OCI-M1 (cell line): ENCODE data around the gene TENM4.

ENCODE experiments used
- DNase-seq: peaks from one replicate; lab custom pipeline; 2025; lab: John Stamatoyannopoulos, UW

TENM4 gene

GRCh38 chr11:79084382-79084781, 356.4 kb downstream of the TENM4 start:
- DNase-seq, result no peak

- no peak for DNase-seq
These were observed 357.5 kb downstream of the TENM4 start for GRCh38 chr11:79083352-79083751.

GRCh38 chr11:79082907-79083306, 357.9 kb downstream of the TENM4 start:
- DNase-seq, result no peak

GRCh38 chr11:79082280-79082679, 358.6 kb downstream of the TENM4 start:
- no peak for DNase-seq

DNA sequence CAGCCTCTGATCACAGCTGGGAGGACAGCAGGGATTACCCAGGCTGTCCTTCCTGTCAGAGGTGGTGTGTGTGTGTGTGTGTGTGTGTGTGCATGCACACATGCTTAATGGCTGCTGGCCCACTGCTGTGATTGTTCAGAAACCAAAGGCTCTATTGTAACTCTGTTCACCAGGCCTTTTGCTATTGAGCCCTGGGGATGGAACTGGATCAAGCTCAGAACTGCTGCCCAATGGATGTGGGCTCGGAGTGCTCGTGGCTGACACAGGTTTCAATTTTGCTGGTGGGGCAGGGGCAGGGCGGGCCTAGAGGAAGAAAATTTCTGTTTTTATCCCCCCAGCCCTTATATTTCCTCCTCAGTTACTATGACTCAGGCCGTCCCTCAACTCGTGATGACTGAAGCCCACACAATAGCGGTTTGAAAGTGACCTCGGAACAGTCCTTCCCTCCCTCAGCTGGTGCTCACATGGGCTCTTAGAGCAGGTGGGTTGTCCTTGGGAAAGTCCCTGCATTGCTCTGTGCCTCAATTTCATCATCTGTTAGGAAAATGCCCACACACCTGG, 359.3 kb downstream of the TENM4 start:
- DNase-seq, result no peak

DNA sequence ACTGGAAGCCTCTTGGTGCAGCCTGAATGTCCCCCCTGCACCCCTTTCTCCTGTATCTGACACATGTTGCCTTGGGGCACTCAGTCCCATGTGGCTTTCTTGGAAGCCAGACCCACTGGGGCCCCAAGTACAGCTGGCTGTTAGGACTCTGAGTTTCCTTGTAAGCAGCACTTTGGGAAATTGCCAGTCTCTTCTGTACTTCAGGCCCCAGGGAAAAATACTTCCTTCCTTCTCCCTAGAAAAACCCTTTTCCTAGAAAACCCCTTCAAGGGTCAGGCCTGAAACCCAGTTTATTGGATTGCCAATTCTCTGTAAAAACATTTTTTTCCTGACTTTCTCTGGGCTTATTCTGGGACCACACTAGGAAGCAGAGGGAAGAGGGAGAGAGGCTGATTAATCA, 360.3 kb downstream of the TENM4 start:
- no peak for DNase-seq

DNA sequence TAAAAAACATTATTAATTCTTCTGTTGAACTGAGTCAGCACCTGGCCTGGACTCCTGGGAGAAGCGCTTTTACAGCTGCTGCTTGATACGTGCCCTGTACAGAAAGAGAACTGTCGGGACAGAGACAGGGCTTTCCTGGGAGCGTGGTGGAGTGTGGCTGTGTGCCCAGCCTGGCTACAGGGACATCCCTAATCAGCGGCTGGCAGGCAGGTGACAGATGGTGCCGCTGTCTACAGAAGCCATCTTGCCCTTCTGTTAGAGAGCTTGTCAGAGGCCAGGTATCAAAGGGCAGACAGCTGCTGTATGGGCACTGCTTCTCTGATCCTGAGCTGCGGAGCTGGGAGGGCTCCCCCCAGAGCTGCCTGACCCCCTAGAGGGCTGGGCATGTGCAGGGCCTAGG, 361.8 kb downstream of the TENM4 start:
- no peak for DNase-seq

DNA sequence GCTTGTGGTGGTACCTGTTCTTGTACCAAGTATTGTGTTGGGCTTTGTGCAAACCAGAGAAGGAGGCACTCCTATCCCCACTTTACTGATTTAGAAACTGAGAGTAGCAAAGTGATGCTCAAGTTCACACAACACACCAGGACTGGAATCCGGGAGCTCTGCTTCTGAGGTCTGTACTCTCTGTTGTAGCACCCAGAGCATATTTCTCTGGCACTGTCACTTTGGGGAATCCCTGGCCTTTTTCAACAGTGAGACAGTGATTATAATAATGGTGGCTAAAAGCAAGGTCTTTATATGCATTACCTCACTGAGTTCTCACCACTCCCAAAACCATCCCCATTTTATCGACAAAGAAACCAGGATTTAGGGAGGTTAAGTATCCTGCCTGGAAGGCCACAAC, 362.4 kb downstream of the TENM4 start:
- no peak for DNase-seq

- DNase-seq, result no peak
These were observed 363.0 kb downstream of the TENM4 start for GRCh38 chr11:79077702-79078330.

GRCh38 chr11:79076526-79077115, 364.2 kb downstream of the TENM4 start:
- peak; percentile 77 for DNase-seq

GRCh38 chr11:79074547-79074946, 366.3 kb downstream of the TENM4 start:
- DNase-seq, result no peak

GRCh38 chr11:79071190-79071589, 369.6 kb downstream of the TENM4 start:
- DNase-seq, result no peak

DNA sequence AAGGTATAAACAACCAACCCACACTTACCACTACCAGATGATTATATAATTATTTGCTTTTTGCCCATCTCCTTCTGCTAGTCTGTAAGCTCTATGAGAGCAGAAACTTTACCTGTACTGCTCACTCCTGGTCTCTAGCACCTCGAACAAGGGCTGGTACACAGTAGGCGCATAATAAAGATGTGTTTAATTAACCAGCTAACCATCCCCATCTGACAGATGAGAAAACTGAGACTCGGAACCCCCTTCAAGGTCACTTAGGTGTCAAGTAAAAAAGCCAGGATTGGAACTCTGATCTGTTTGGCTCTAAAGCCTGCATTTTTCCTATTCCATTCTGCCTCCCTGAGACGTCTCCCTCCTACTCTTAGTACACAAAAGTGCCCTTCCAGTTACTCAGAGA, 370.3 kb downstream of the TENM4 start:
- DNase-seq, result no peak

DNA sequence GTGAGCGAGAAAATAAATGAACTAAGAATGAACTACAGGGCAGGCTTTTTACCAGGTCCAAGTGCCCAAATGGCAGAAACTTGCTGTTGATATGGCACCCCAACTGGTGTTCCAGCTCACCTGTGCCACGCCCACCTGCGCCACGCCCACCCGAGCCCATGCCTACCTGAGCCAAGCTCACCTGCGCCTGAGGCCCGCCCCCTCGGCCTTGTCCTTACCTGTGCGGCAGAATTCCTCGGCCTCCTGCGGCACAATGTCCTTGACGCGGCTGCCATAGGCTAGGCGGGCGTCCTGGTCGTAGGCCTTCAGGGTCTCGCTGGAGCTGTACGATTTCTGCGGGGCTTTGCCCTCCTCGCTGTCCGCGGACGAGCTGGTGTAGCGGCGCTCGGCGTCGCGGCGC, 371.3 kb downstream of the TENM4 start:
- DNase-seq, result no peak

DNA sequence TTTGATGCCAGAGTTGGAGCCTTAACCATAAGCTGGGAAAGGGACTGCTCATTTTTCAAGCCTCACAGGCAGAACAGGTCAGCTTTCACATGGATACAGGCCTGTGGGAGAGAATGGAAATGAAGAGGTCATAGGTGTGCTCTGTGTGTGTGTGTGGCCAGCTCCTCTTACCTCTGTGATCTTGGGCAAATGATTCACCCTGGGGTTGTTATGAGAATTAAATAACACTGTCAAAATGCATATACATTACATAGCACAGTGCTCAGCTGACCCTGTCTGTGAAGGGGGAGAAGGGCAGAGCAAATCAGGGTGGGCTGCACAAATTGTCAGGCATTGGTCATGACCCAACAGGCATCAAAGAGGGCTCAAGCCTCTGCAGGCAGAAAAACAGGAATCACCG, 372.5 kb downstream of the TENM4 start:
- DNase-seq, result no peak

GRCh38 chr11:79067352-79067679, 373.5 kb downstream of the TENM4 start:
- no peak for DNase-seq

GRCh38 chr11:79066456-79067351, 374.1 kb downstream of the TENM4 start:
- no peak for DNase-seq

DNA sequence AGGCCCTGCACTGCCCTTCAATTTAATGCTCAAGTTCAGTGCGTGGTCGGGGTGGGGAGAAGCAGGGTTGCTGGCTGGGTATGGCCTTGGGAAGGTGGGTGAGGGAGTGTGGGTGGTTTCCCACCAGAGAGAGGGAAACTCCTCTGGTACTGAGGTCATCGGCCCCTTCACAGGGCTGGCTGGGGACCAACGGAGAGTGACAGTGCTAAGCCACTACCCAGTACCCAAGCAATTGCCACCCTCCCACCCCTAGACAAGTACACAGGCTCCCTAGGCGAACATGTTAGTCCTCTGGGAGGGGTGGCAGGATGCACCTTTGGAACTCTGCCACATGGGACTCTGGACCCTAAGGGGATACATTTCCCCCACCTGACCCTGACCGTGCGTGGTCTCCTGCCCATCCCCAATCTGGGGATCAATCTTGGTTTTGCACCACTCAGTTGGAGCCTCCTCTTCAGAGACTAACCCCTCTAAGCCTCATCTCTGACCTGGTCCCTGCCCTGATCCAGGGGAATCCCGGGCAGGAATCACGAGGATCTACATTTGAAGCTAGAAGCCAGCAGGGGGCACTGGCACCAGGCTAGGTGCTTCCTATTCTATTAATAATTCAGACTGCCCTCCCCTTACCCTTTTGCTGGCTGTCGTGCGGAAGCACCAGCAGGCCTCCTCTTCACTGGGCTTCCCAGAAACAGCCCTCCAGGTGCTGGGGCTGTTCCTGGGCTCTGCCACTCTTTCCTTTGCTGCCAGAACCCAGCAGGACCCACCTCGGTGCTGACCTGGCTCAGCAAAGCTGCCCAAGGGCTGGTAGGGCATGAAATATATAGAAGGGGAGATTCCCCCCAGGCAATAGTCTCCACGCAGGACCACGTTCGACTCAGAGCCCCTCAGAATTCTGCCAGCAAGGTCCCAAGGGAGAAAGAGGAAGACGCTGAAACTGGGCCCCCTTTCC, 377.7 kb downstream of the TENM4 start:
- DNase-seq, result peak; percentile 57

DNA sequence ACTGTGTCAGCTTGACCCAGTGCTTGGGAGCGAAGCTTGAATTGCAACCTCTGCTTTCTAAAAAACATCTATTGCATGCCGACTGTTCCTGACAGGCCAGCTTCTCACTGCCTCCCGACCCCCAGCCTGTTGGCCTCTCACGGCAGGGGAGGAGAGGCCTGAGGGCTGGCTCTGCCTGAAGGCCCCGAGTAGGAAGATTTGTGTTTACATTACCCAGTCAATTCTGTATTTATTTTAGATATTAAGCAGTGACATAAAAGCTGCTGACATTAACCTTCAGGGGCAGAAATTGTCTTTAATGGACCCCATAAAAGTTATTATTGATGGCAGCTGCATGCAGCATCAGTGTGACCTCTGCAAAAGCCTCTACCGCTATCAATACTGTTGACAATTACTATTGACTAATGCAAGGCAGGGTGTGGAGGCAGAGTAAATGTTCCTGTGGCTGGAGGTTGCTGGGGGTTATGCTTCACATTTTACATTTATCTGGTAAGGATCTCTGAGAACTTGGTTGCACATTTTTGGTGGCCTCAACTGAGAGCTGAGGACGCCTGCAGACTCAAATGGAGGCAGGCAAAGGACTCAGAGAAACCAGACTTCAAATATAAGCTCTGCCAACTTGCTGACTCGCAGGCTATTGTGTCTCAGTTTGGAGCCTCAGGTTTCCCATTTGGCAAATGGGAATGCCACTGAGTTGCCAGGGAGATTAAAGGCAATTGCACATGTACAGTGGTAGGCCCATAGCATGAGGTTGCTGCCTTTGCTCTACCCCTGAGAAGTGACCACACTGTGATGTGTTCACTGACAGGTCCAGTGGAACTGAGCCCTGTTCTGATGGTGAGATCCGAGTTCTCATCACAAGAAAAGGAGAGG, 380.5 kb downstream of the TENM4 start:
- no peak for DNase-seq

DNA sequence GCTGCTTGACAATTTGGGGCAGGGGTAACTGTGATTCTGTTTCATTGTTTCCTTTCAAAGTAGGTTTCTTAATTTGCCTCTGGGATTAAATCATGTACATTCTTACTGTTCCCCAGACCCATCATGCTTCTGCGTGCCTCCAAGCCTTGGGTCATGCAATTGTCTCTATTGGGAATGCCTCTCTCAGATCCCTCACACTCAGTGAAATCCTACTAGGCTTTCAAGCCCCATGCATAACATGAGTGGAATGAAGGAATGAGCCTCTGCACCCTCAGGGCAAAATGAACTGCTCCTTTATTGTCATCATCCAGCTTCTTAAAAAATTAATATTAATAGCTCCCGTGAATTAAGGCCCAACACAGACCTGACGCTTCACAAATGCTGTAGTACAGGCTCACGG, 381.7 kb downstream of the TENM4 start:
- no peak for DNase-seq
